ENCODE measurements around the gene PIK3R5.

Gene PIK3R5

GRCh38 chr17:8898126-8898525 lies 67.4 kb downstream of the PIK3R5 start:
- no peak for DNase-seq
- TF ChIP-seq POLR2A (IDR thresholded peaks at IDR 0.05; ENCODE audit: low read length) (no peak), GATA1 (IDR thresholded peaks at IDR 0.05; ENCODE audit: low read depth, low read length) (no peak)

- DNase-seq, result no peak
- TF ChIP-seq POLR2A (IDR thresholded peaks at IDR 0.05; ENCODE audit: low read length) (no peak), GATA1 (IDR thresholded peaks at IDR 0.05; ENCODE audit: low read depth, low read length) (no peak)
These were observed 68.6 kb downstream of the PIK3R5 start for GRCh38 chr17:8896641-8897635.

GRCh38 chr17:8896087-8896486 lies 69.4 kb downstream of the PIK3R5 start:
- DNase-seq, result no peak
- TF ChIP-seq POLR2A (IDR thresholded peaks at IDR 0.05; ENCODE audit: low read length) (no peak), GATA1 (IDR thresholded peaks at IDR 0.05; ENCODE audit: low read depth, low read length) (no peak)

DNA sequence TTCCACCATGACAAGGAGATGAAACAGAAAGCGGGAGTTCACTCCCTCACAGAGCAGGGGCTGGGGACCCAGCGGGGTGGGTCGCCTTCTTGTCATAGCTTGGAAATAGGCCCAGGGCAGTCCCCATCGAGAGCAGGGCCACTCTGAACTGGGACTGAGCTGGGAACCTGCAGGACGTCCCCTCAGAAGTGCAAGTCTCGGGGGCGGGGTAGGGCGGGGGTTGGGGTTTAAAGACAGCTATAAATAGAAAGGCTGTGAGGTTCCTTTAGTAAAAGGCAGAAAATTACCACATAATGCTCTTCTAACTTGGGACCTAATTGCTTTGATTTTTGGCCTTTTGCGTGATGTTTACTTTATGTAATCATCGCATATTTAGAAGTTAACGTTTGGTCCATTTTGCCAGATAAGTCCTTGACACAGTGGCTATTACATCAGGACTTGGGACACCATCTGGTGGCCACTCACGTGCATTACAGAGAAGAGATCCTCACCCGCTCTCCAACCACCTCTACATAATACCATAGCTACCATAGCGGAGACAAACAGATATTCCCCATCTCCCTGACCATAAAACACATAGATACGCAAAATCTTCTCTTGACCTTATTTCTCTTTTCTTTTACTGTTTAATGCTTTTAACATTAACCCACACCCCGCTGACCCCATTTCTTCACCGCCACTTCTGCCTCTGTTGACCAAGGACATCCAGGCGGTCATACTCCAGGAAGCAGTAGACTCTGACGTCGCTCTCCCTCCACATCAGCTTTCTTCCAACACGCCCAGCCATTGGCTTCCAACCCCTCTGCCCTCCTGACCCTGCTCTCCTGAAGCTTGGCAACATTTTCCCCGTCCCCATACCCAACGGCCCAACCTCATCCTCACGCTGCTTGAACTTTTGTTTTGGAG lies 70.6 kb downstream of the PIK3R5 start:
- TF ChIP-seq POLR2A (IDR thresholded peaks at IDR 0.05; ENCODE audit: low read length) (no peak), GATA1 (IDR thresholded peaks at IDR 0.05; ENCODE audit: low read depth, low read length) (no peak)
- peak; percentile 55 to 67 for DNase-seq

GRCh38 chr17:8894202-8894671 lies 71.3 kb downstream of the PIK3R5 start:
- TF ChIP-seq GATA1 (IDR thresholded peaks at IDR 0.05; ENCODE audit: low read depth, low read length), result no peak
- no peak for TF ChIP-seq POLR2A (IDR thresholded peaks at IDR 0.05; ENCODE audit: low read length)
- DNase-seq, result no peak

DNA sequence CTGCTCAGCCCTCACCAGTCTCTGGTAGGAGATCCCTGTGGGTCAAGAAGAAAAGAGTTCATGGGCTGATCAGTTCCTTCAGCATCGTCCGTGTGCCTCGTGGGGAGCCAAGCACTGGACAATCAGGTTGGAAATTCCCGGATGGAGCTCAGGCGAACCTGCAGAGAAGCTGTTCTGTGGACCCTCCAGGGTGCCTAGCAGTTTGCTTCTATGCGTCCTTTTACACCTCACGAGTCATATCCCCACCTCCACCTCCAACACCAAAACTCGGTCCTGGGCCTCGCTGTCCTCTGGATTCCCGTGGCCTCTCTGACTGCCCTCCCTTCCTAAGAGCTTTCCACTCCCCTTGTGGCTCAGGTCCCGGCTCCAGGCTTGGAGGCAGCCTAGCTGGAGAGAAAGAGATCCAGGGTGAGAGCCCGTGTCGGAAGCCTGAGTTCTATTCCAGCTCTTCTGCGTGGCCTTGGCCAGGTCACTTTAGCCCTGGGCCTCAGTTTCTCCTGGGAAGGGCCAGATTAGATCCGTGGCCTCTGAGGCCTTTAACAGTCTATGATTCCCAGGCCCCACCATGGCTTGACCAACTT lies 71.8 kb downstream of the PIK3R5 start:
- DNase-seq, result no peak
- TF ChIP-seq GATA1 (IDR thresholded peaks at IDR 0.05; ENCODE audit: low read depth, low read length) (no peak), POLR2A (IDR thresholded peaks at IDR 0.05; ENCODE audit: low read length) (no peak)

DNA sequence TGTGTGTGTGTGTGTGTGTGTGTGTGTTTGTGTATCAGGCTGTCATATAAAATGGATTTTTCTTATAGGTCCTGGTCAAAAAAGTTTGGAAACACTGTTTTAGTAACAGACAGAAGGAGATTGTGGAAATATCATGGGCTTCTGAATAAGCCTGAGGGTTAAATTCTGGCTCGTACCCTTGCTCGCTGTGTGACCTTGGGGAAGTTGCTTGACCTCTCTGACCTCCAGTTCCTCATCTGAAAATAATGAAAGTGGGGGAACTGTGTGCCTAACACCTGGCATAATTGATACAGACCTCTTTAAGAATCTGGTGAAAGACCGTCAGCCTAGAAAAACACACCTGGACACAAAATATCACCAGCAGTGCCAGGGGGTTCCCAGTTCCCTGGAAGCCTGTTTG lies 72.4 kb downstream of the PIK3R5 start:
- DNase-seq, result no peak
- no peak for TF ChIP-seq GATA1 (IDR thresholded peaks at IDR 0.05; ENCODE audit: low read depth, low read length)

GRCh38 chr17:8892338-8892690 lies 73.2 kb downstream of the PIK3R5 start:
- TF ChIP-seq GATA1 (IDR thresholded peaks at IDR 0.05; ENCODE audit: low read depth, low read length), result no peak
- DNase-seq, result no peak

- DNase-seq, result no peak
- TF ChIP-seq GATA1 (IDR thresholded peaks at IDR 0.05; ENCODE audit: low read depth, low read length) (no peak), POLR2A (IDR thresholded peaks at IDR 0.05; ENCODE audit: low read length) (no peak)
These were observed 74.8 kb downstream of the PIK3R5 start for GRCh38 chr17:8890671-8891070.

- no peak for DNase-seq
- TF ChIP-seq POLR2A (IDR thresholded peaks at IDR 0.05; ENCODE audit: low read length) (no peak), GATA1 (IDR thresholded peaks at IDR 0.05; ENCODE audit: low read depth, low read length) (no peak)
These were observed 75.9 kb downstream of the PIK3R5 start for GRCh38 chr17:8889458-8890210.

DNA sequence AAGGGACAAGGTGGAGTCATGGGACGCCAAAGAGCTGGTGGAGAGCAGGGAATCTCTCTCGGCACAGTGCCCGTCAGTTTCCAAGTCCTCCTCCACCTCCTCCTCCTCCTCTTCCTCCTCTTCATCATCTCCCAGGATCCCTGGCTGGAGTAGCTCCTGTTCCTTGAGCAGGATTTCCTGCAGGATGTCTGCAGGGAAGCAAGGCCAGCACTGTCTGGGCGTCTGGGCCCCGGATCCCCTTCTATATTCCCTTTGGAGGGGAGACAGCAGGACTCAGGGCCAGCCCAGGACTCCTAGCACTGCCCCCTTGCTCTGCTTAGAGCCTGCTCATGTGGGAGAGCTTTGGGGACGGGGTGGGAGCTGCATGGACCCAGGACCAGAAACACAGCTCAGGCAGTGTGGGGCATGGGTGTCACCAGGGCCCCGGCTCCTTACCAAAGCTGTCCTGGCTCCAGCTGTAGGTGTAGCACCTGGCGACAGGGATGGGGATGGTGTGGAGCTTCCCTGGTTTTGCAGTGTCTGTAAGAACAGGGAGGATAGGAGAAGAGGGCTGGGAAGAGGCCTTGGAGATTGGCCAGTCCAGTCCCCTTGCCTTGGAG lies 76.7 kb downstream of the PIK3R5 start:
- TF ChIP-seq GATA1 (IDR thresholded peaks at IDR 0.05; ENCODE audit: low read depth, low read length), result no peak
- TF ChIP-seq POLR2A (IDR thresholded peaks at IDR 0.05; ENCODE audit: low read length), result no peak
- DNase-seq, result no peak

DNA sequence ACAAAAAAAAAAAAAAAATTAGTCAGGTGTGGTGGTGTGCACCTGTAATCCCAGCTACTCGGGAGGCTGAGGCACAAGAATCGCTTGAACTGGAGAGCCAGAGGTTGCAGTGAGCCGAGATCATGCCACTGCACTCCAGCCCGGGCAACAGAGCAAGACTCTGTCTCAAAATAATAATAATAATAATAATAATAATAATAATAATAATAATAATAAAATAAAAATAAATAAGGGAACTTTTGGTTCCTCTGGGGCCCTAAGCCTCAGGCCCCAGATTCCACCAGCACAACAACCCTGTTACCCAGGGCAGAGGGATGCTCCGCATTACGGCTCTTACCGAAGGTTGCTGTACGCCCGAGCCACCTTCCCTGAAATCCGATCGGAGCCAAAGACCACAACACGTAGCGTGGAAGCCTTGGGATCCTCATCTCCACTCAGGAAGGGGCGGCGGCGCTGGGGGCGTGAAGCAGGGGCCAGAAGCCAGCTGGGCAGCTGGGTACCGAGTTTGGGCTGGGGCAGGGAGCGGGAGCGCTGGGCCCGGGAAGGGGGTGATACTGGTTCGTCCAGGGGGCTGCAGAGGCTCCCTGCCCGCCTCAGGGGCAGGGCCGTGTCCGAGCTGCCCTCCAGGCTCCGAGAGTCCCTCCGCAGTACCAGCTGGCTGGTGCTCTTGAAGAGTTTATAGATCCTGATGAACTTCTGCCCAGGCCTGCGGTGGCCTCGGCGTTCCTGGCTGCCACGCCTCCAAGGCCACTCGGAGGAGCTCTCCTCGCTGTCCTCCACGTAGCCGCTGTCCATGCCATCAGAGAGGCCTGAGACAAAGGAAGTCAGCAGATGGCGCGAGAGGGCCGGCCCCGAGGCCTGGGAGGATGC lies 77.4 kb downstream of the PIK3R5 start:
- TF ChIP-seq GATA1 (IDR thresholded peaks at IDR 0.05; ENCODE audit: low read depth, low read length), result no peak
- TF ChIP-seq POLR2A (IDR thresholded peaks at IDR 0.05; ENCODE audit: low read length), result no peak
- no peak for DNase-seq

Data from erythroblast (primary cell).